WTC11 (cell line): ENCODE data around the gene CIT.

ENCODE experiments used
- ETV6 ChIP-seq: sonication (generic); formaldehyde crosslinking; IDR thresholded peaks from 2 replicates; pipeline ENCODE4 v1.8.1; 2022; ENCODE audit warnings: mild to moderate bottlenecking, missing genetic modification reagents
- GTF2I ChIP-seq: fragments of 250-450 bp; sonication (Bioruptor Pico); conservative IDR thresholded peaks from 2 replicates; pipeline ENCODE4 v1.4.0; 2021; ENCODE audit warnings: mild to moderate bottlenecking
- IRF2 ChIP-seq: sonication (generic); formaldehyde crosslinking; IDR thresholded peaks from 2 replicates; pipeline ENCODE4 v1.8.0; 2022; ENCODE audit warnings: low read depth, missing genetic modification reagents, borderline replicate concordance
- NR1H2 ChIP-seq: sonication (generic); formaldehyde crosslinking; IDR thresholded peaks from 2 replicates; pipeline ENCODE4 v1.9.0; 2021; ENCODE audit warnings: mild to moderate bottlenecking, moderate library complexity, missing genetic modification reagents
- TEAD4 ChIP-seq: sonication (generic); formaldehyde crosslinking; IDR thresholded peaks from 2 replicates; pipeline ENCODE4 v1.8.0; 2022; ENCODE audit warnings: mild to moderate bottlenecking, missing genetic modification reagents
- ZBTB21 ChIP-seq: sonication (generic); formaldehyde crosslinking; IDR thresholded peaks from 2 replicates; pipeline ENCODE4 v1.8.1; 2023; ENCODE audit warnings: mild to moderate bottlenecking, missing genetic modification reagents, borderline replicate concordance
- TF ChIP-seq, protein P1 (sequence below): fragments of 200-600 bp; IDR thresholded peaks from 2 replicates; pipeline ENCODE4 v1.8.0; 2022; ENCODE audit warnings: antibody characterized with exemption
- TF ChIP-seq, protein P2 (sequence below): fragments of 250-450 bp; sonication (Bioruptor Pico); IDR thresholded peaks from 2 replicates; pipeline ENCODE4 v1.9.0; 2021; ENCODE audit warnings: mild to moderate bottlenecking
- TF ChIP-seq, protein P3 (sequence below): sonication (generic); formaldehyde crosslinking; IDR thresholded peaks from 2 replicates; pipeline ENCODE4 v1.8.0; 2022; ENCODE audit warnings: mild to moderate bottlenecking, missing genetic modification reagents
- TF ChIP-seq, protein P4 (sequence below): sonication (generic); formaldehyde crosslinking; IDR thresholded peaks from 2 replicates; pipeline ENCODE4 v1.8.0; 2022; ENCODE audit warnings: mild to moderate bottlenecking, missing genetic modification reagents

DNA sequence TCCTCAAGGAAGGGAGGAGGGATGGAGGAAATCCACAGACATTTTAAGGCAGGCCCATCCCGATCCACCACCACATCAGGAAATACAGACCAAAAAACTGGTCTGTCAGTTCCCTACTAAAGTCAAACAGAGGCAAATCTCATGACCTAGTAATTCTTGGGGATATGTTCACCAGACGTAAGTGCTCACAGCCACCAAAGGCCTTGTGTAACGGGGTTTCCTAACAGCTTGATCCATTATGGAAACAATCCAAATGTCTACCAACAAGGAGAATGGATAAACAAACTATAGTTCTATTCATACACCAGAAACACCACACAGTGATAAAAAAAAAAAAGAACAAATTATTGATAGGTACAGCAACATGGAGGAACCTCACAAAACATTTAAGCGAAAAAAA lies 136.3 kb downstream of the CIT start:
- TF ChIP-seq, protein P1, sequence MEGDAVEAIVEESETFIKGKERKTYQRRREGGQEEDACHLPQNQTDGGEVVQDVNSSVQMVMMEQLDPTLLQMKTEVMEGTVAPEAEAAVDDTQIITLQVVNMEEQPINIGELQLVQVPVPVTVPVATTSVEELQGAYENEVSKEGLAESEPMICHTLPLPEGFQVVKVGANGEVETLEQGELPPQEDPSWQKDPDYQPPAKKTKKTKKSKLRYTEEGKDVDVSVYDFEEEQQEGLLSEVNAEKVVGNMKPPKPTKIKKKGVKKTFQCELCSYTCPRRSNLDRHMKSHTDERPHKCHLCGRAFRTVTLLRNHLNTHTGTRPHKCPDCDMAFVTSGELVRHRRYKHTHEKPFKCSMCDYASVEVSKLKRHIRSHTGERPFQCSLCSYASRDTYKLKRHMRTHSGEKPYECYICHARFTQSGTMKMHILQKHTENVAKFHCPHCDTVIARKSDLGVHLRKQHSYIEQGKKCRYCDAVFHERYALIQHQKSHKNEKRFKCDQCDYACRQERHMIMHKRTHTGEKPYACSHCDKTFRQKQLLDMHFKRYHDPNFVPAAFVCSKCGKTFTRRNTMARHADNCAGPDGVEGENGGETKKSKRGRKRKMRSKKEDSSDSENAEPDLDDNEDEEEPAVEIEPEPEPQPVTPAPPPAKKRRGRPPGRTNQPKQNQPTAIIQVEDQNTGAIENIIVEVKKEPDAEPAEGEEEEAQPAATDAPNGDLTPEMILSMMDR = no peak
- TF ChIP-seq IRF2 (CRISPR knock-in tag) (no peak), ZBTB21 (CRISPR knock-in tag) (no peak), GTF2I (CRISPR knock-in tag) (no peak), NR1H2 (CRISPR knock-in tag) (no peak), ETV6 (CRISPR knock-in tag) (no peak), TEAD4 (CRISPR knock-in tag) (no peak)
- TF ChIP-seq, protein P2, sequence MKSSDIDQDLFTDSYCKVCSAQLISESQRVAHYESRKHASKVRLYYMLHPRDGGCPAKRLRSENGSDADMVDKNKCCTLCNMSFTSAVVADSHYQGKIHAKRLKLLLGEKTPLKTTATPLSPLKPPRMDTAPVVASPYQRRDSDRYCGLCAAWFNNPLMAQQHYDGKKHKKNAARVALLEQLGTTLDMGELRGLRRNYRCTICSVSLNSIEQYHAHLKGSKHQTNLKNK = no peak
- TF ChIP-seq, protein P3, sequence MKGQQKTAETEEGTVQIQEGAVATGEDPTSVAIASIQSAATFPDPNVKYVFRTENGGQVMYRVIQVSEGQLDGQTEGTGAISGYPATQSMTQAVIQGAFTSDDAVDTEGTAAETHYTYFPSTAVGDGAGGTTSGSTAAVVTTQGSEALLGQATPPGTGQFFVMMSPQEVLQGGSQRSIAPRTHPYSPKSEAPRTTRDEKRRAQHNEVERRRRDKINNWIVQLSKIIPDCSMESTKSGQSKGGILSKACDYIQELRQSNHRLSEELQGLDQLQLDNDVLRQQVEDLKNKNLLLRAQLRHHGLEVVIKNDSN (CRISPR knock-in tag) = no peak
- TF ChIP-seq, protein P4, sequence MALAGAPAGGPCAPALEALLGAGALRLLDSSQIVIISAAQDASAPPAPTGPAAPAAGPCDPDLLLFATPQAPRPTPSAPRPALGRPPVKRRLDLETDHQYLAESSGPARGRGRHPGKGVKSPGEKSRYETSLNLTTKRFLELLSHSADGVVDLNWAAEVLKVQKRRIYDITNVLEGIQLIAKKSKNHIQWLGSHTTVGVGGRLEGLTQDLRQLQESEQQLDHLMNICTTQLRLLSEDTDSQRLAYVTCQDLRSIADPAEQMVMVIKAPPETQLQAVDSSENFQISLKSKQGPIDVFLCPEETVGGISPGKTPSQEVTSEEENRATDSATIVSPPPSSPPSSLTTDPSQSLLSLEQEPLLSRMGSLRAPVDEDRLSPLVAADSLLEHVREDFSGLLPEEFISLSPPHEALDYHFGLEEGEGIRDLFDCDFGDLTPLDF = no peak
